ENCODE measurements around the gene CRADD.
A peak's percentile ranks its signal among the peaks of the same experiment; 100 is the strongest.
"Not testable (repeated sequence)": the region's sequence is repeated elsewhere in the genome, so short reads cannot be mapped to it uniquely, and the experiment has no call there.

CRADD gene

DNA sequence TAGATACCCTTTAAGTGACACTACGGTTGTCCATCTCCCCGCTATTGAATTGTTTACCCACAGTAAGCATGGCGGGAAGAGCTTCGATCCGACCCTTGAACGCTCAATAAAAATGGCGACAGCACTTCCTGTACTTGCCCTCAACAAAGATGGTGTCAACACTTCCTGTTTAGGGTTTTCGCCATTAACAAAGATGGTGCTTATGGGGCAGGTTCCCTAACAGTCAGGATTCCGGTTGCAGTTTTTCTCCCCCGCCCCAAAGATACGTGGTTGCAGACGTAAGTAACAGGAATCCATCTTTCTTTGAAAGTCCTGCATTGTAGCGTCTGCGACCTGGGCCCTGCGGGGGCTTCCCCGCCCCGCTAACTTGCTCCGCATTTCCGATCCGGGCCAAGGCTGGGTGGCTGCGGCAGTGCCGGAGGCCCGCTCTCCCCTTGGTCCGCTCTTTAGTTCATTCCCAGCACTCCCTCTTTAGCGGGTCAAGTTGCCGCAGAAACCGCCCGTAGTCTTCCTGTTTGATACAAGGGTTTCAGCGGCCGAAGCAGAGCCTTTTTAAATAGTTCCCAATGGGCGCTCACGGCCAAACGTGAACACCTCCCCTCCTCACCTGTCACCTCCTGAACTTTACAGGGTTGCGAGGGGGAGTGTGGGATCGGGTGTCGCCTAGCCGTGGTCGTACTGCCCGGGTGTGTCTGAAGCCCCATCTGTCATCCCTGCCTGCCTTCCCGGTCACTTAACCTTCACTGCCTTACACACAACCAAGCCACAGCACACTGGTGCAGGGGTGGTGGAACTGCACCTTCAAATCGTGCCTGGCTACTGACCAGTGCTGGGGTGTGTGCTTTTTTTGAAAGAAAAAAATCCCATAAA, at the start of gene CRADD:
TSS of gene CRADD (plus strand) at position 181 of the 870 bp plus-strand sequence.
- DNase-seq (ENCODE audit: low read depth) = peak; percentile 98

DNA sequence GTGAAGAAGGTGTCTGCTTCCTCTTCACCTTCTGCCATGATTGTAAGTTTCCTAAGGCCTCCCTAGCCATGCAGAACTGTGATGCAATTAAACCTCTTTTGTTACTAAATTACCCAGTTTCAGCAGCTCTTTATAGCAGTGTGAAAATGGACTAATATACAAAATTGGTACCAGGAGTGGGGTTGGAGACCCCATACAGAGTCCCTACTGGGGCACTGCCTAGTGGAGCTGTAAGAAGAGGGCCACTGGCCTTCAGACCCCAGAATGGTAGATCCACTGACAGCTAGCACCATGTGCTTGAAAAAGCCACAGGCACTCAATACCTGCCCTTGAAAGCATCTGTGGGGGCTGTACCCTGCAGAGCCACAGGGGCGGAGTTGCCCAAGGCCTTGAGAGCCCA, 44.8 kb upstream of the CRADD start:
- DNase-seq (ENCODE audit: low read depth) = no peak

GRCh38 chr12:93634416-93634815, 42.8 kb upstream of the CRADD start:
- peak; percentile 35 for DNase-seq (ENCODE audit: low read depth)

DNA sequence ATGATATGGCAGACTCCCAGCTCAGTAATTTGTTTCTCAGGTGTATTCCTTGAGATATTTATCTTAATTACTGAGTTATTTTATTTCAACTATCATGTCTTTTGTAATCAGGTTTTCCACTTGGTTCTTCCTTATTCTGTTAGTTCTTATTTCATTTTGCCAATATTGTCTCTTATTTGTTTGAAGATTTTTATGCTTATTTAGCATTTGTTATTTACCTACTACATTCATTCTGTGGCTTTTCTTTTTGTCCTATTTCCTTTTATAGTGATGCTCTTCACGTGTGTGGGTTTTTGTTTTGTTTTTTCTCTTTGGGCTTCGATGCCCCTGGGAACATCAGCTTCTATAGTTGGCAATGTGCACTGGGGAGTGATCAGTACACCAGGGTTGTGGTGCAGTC, 40.5 kb upstream of the CRADD start:
- no peak for DNase-seq (ENCODE audit: low read depth)

GRCh38 chr12:93638095-93638494, 39.1 kb upstream of the CRADD start:
- DNase-seq (ENCODE audit: low read depth) = peak; percentile 69

GRCh38 chr12:93638954-93639353, 38.2 kb upstream of the CRADD start:
- no peak for DNase-seq (ENCODE audit: low read depth)

DNA sequence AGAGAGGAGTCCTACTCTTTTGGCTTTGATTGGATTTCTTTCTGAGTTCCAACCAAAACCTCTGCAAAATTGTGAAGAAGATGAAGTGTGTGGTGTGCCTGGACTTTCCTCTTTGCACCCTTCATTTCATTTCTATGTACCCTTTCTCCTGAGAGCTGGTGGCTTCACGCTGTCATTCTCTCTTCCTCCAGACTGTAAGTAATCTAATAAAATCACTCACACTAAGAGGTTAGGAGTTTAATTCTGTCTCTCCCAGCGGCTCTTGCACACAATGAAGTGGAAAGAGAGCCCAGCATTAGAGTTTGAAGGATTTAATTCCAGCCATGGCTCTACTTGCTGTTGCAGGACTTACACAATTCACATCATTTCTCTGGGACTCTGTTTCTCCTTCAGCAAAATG, 37.8 kb upstream of the CRADD start:
- DNase-seq (ENCODE audit: low read depth) = no peak

GRCh38 chr12:93641380-93641779, 35.8 kb upstream of the CRADD start:
- DNase-seq (ENCODE audit: low read depth) = not testable (repeated sequence)

DNA sequence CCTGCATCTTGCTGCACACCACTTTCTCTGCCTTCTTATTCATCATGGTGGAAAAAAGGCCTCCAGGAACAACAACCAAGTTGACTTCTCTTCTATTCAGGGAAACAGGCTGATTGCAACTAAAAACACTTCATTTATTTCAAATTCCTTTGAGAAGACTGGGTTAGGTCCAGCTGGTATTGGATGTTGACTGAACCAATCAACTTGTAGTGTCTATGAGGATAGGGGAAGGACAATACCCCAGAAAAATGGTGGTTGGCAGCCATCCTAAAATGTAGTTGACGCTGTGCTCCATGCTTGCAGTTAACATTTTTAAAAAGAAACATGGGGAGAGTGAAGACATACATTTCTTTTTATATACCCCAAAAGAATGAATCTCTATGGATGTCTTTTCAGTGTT, 34.4 kb upstream of the CRADD start:
- DNase-seq (ENCODE audit: low read depth) = no peak

DNA sequence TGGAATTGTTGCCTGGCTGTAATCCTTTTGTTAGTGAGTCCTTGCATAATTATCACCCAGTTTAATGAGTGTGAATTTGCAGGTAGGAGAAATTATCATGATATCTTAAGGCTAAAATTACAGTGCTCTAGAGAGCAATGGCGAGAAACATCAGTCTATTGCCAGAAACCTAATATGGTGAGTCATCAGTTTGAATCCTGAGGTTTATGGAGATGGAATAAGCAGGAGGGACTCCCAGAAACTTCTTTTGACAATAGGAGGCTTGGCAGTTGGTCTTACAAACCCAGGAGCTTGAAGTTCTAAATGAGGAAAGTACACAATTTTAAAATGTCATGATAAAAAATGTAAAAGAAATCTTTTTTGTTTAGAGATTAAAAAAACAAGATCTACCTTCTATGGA, 31.5 kb upstream of the CRADD start:
- peak; percentile 68 for DNase-seq (ENCODE audit: low read depth)

- no peak for DNase-seq (ENCODE audit: low read depth)
Observed at GRCh38 chr12:93650626-93651025, 26.5 kb upstream of the CRADD start.

DNA sequence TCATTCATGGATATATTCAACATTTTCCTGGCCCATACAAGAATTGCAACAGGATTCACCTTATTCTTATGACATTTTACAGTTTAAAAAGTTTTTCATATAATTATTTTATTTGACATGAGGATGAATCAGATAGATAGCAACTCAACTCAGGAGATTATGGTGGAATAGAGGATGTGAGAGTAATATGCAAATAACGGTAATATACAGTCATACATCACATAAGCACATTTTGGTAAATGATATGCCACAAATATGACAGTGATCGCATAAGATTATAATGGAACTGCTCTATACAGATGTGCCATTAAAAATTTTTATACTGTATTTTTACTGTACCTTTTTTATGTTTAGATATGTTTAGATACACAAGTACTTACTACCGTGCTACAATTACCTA, 24.1 kb upstream of the CRADD start:
- DNase-seq (ENCODE audit: low read depth) = no peak

- DNase-seq (ENCODE audit: low read depth) = no peak
Observed at GRCh38 chr12:93653712-93654111, 23.5 kb upstream of the CRADD start.

DNA sequence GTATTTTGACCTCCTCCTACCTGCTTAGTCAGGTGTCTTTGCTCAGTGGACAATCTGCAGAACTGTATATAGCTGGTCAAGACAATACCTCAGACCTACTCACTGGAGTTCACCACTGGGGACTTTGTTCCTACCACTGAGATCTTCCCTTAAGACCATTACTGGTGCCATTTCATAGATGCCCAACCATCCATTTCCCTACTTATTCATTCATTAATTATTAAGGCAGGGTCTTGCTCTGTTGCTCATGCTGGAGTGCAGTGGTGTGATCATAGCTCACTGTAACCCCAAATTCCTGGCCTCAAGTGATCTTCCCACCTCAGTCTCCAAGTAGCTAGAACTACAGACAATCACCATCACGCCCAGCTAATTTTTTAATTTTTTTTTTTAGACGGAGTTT, 22.8 kb upstream of the CRADD start:
- DNase-seq (ENCODE audit: low read depth) = no peak

DNA sequence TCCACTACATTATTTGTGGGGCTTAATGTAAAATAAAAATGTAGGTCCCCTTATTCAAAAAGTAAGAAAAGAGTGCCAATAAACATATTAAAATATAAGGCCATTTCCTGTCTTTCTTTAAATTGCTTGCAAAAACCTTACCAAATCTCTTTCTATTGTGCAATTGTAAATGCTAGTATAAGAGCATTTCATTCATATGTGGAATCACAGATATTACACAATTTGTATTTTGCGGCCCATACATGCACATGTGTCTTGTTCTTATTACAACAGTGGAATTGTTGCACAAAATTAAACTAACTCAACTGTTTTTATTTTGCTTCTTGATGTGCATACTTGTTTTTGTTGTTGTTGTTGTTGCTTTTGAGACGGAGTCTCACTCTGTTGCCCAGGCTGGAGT, 20.1 kb upstream of the CRADD start:
- DNase-seq (ENCODE audit: low read depth) = no peak

GRCh38 chr12:93661021-93661420, 16.2 kb upstream of the CRADD start:
- no peak for DNase-seq (ENCODE audit: low read depth)

DNA sequence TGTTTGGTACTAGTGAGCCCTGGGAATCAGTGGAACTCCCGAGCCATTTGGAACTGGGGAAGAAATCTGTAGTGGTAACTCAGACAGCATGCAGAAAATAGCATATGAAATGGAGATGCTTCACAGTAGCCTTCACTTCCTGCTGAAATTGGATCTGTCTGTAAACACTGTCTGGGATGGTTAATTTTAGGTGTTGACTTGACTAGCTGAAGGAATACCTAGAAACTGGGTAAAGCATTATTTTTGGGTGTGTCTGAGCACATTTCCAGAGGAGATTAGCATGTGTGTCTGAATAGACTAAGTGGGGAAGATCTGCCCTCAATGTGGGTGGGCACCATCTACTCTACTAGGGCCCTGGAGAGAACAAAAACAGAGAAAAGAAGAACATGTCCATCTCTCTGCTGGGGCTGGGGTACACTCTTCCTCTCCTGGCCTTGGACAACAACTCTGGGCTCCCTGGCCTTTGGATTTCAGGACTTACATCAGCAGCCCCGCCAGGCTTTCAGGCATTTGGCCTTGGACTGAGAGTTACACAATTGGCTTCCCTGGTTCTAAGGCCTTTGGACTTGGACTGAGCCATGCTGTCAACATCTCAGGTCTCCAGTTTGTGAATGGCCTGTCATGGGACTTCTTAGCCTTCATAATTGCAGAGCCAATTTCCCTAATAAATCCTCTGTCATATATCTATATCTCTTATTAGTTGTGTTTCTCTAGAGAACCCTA, 14.0 kb upstream of the CRADD start:
- DNase-seq (ENCODE audit: low read depth) = peak; percentile 44

- DNase-seq (ENCODE audit: low read depth) = no peak
Observed at GRCh38 chr12:93663729-93664084, 13.5 kb upstream of the CRADD start.

GRCh38 chr12:93664573-93665138, 12.5 kb upstream of the CRADD start:
- DNase-seq (ENCODE audit: low read depth) = peak; percentile 38

GRCh38 chr12:93667672-93668071, 9.5 kb upstream of the CRADD start:
- DNase-seq (ENCODE audit: low read depth) = peak; percentile 13

- no peak for DNase-seq (ENCODE audit: low read depth)
Observed at GRCh38 chr12:93668919-93669418, 8.2 kb upstream of the CRADD start.

GRCh38 chr12:93669452-93669851, 7.7 kb upstream of the CRADD start:
- no peak for DNase-seq (ENCODE audit: low read depth)

GRCh38 chr12:93670104-93670503, 7.1 kb upstream of the CRADD start:
- peak; percentile 23 for DNase-seq (ENCODE audit: low read depth)
